Fibroblast of peridontal ligament (primary cell): ENCODE results near the gene DMRTC2.
A peak's percentile ranks its signal among the peaks of the same experiment; 100 is the strongest.
"Not testable (repeated sequence)": the region's sequence is repeated elsewhere in the genome, so short reads cannot be mapped to it uniquely, and the experiment has no call there.

Experiments
- DNase-seq: peaks from one replicate; pipeline ENCODE4 v3.0.0-alpha.2; 2010; ENCODE audit errors: extremely low read depth

DMRTC2 gene

DNA sequence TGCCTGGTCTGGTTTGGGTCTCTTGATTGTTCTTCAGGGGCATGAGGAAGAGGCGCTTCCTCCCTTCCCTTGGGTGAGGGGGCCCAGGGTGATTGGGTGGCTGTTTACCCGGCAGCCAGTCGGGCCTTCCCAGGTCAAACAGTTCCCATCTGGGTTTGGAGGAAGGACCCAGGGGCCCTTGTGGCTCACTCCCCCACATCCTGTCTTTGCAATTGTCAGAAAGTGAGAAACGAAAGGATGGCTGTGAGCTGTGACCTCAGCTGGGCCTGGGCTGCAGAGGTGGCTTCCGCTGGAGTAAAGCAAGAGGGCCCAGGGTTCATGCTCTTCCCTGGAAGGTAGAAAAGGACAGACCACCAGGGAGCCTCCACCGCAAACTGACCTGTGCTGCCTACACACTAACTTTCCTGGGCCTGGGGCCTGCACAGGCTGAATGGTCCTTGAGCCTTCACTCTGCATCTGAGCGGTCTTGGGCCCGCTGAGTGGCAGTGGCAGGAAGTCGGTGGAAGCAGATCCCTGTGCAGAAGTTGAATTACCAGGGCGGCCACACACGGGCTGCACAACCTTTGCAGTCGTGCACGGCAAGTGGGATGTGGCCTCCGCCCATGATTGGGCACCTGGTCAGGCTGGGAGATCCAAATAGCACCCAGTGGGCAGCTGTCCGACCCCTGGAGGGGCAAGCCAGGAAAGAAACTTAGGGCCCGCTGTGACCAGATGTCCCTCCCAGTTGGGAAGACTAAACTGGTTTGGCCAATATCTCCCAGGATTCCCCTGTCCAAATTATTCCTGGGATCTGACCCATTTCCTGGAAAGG is 26.9 kb downstream of the DMRTC2 start:
- no peak for DNase-seq

DNA sequence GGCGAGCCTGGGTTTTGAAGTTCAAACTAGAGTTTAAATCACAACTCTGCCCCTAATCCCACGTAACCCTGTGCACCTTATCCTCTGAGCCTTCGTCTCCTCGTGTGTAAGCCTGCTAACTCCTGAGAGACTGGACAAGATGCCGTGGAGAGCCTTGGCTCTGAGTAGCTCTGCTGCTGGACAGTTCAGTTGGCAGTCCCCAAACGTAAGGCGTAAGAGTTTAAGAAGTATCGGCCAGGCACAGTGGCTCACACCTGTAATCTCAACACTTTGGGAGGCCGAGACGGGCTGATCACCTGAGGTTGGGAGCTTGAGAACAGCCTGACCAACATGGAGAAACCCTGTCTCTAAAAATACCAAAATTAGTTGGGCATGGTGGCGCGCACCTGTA is 27.5 kb downstream of the DMRTC2 start:
- DNase-seq = peak; percentile 25

DNA sequence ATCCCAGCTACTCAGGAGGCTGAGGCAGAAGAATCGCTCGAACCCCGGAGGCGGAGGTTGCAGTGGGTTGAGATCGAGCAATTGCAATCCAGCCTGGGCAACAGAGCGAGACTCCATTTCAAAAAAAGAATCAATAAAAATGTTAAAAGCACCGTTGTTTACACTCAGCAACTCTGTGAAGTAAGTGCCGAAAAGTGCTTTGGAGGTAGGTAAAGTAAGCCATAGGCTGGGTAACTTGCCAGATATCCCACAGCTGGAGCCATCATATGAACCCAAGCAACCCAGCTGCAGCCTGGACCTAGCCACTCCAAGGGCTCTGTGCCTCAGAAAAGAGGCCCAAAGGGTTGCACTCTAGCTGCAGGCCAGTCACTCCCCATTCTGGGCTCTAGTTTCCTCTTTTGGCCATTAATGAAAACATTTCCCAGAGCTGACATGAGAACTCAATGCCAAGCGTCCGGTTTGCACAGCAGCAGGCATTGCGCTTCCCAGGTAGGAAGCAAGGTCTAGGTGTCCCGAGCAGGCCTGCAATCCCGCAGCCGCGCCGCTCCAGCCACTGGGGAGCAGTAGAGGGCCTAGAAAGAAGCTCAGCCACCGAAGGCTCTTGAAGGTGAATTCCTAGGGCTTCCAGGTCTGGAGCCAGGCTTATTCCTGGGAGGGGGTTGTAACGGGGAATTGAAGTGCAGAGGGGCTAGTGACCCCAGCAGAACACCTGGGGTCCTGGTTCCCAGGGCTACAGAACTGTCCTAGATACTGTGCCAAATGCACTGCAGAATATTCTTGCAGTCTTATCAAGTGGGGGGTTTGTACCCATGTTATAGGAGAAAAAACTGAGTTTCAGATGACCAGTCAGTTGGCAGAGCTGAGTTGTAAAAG is 28.2 kb downstream of the DMRTC2 start:
- peak; percentile 44 for DNase-seq

DNA sequence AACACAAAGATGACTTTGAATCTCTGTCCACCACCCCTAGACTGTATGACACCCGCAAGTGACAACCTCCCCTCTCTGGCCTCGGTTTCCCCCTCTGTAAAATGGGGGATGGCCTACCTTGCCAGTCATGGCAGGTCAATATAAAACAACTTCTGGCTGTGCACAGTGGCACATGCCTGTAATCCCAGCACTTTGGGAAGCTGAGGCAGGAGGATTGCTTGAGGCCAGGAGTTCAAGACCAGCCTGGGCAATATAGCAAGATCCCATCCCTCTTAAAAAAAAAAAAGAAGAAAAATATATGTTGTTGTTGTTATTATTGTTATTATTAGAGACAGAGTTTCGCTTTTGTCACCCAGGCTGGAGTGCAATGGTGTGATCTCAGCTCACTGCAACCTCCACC is 31.1 kb downstream of the DMRTC2 start:
- not testable (repeated sequence) for DNase-seq

DNA sequence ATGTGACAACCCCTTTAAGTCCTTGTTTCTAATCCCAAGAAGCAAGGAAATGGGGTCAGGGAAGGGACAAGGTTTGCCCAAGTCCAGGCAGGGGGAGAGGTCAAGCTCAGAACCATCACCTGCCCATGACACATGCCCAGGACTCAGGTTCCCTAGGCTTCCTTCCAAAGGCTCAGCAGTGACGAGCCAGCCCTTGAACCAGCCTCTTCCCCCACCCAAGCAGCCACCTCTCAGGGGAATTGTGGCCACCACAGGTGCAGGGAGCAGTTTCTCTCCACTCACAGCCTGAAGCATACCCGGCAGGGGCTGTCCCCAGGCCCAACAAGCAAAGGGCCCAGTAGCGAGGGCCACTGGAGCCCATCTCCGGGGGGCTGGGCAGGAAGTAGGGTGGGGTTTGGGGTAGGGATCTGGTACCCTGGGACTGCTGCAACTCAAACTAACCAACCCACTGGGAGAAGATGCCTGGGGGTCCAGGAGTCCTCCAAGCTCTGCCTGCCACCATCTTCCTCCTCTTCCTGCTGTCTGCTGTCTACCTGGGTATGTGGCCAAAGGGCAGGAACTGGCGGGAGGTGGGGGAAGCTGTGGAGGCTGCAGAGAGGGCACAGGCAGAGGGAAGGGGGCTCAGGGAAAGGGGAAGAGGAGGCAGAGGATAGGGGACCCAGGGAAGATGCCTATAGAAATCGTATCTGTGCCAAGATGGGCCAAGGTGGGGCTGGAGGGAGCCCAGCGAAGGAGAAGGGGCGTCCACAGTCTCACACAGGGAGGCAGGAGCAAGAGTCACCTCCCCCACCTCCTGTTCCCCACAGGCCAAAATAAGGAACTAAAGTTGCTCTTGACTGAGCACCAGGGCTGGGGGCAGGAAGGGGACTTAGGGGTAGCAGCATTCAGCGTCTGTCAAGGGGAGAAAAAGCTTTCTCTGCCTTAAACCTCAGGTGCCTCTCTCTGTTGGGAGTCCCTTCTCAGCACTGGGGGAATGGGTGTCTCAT is 32.3 kb downstream of the DMRTC2 start, which contains the start of gene CD79A:
Gene CD79A, plus strand, starts transcription at position 433 of the 986 bp plus-strand sequence. Its CDS starts 26 bp downstream, at position 459.
- DNase-seq = no peak

DNA sequence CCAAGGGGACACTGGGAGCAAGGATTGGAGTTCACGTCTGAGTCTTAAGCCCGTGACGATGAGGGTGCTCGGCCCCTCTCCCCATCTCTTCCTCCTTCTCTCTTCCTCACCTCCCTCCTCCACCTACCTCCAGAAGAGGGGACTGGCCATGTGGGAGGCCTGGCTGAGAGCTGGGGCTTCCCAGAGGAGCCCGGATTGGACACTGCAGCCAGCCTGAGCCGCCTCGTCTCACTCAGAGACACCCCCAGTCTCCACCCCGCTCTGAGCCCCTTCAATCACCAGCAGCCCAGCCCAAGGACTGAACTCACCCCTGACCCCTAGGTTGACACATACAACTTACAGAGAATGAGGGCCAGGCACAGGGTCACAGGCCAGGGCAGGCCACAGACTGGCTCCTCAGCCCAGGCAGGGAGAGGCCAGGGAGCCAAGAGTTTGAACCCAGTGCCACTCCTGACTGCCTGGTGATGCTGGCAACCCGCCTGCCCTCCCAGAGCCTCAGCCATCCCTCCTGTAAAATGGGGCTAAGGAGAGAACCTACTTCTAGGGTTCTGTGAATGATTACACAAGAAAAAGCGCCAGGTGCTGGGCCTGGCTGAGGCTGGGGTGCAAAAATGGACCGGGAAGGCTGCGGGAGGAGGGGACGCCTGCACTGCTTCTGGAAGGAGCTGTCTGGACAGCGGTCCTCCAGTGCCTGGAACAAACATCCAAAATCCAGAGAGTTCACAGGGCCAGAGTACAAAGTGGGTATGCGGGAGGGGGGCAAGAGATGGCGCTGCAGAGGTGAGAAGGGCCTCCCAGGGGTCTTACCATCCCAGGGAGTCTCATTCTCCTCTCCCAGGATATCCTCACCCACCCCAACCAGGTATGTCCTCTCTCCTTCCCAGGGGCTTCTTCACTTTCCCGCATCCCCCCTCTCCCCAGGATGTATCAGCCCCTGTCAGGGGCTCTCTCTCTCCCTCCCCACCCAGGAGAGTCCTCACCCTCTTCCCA is 33.4 kb downstream of the DMRTC2 start:
- no peak for DNase-seq

DNA sequence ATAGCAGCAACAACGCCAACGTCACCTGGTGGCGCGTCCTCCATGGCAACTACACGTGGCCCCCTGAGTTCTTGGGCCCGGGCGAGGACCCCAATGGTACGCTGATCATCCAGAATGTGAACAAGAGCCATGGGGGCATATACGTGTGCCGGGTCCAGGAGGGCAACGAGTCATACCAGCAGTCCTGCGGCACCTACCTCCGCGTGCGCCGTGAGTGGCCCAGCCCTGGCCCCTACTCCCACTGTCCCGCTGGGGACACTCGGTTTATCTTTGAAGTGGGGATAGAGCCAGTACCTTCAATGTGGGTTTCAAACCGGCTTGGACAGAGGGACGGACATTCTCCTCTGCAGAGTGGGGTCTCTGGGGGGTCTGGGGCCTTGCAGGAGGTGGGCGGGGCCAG is 34.2 kb downstream of the DMRTC2 start:
- no peak for DNase-seq

DNA sequence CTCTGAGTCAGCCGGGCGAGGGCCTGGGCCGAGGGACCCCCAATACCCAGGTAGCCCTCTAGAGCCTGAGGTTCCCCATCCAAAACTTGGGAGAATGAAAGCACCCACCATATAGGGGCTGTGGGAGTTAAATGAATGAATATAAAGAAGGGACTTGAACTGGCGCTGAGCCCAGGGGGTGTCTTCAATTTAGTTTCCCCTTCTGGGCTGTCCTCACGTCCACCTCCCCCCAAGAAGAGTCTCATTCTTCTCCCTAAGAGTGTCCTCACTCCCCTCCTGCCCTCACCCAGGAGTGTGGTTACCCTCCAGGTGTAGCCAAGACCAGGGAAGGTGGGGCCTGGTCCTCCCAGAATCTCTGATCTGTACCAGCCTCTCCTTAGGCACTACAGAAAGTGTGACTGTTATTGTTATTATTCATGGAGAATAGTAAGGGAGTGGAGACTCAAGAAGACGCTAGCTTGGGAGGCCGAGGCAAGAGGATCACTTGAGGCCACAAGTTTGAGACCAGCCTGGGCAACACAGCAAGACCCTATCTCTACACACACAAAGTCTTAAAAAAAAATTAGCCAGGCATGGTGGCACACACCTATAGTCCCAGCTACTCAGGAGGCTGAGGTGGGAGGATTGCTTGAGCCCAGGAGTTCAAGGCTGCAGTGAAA is 35.0 kb downstream of the DMRTC2 start:
- no peak for DNase-seq

DNA sequence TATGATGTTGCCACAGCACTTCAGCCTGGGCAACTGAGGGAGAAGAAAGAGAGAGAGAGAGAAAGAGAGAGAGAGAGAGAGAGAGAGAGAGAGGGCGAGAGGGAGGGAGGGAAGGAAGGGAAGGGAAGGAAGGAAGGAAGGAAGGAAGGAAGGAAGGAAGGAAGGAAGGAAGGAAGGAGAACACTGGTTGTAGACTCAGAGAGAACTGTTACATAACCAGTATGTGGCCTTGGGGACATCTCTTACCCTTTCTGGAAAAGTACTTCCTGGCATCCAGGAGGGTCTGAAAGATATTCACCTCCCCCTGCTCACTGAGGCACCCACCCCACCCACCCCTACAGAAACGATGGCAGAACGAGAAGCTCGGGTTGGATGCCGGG is 35.5 kb downstream of the DMRTC2 start:
- no peak for DNase-seq

DNA sequence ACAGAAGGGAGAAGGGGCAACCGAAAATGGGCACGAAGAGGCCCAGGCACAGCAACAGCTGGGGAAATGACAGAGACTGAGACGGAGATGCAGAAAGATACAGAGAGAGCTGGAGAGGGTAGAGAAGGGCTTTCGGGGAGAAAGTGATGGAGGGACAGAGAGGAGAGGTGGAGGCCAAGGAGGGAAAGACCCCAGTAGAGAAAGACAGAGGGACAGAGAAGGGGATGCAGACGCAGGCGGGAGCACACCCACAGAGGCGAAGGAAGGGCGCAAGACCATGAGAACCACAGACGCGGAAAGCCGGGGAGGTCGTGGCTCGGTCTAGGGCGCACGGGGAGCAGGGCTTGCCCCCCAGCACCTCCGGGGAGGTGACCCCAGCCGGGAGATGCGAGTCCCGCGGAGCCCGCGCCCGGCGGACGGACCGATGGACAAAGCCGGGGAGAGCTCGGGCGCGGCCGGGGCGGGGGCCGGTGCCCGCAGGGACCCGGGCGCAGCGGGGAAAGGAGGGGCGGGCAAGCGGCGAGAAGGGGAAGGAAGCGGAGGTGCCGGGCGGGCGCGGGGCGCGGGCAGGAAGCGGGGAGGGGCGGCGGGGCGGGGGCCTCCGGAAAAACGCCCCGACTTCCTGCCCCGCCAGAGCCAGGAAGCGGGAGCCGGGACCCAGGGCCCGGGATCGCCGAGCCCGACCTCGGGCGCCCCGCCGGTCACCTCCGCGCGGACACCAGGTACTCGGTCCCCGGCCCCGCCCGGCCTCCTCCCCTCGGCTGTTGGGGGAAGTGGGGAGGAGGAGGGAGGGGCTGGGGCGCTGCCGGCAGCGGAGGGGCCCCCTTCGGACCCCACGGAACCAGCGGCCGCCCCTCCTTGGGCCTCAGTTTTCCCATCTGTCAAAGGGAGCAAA is 38.0 kb downstream of the DMRTC2 start, which contains the start of gene ARHGEF1:
Gene ARHGEF1, plus strand, starts transcription at position 617 of the 895 bp plus-strand sequence. CDS start 4,899 bp downstream, outside the sequence.
- no peak for DNase-seq

DNA sequence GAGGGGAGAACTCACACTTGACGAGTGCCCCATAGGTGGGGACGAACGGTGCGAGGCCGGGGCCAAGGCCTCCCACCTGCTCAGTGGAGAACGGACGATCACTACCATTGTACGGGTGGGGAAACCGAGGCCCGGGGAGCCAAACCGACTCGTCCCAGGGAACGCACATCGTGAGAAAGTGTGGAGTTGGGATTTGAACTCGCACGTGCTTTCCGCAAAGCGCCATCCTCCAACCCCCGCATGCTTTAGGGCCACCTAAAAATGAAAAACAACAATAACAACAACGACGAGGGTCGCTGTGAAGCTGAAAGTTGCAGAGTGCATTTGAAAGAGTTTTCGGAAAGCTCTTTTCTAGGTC is 38.6 kb downstream of the DMRTC2 start:
- no peak for DNase-seq

DNA sequence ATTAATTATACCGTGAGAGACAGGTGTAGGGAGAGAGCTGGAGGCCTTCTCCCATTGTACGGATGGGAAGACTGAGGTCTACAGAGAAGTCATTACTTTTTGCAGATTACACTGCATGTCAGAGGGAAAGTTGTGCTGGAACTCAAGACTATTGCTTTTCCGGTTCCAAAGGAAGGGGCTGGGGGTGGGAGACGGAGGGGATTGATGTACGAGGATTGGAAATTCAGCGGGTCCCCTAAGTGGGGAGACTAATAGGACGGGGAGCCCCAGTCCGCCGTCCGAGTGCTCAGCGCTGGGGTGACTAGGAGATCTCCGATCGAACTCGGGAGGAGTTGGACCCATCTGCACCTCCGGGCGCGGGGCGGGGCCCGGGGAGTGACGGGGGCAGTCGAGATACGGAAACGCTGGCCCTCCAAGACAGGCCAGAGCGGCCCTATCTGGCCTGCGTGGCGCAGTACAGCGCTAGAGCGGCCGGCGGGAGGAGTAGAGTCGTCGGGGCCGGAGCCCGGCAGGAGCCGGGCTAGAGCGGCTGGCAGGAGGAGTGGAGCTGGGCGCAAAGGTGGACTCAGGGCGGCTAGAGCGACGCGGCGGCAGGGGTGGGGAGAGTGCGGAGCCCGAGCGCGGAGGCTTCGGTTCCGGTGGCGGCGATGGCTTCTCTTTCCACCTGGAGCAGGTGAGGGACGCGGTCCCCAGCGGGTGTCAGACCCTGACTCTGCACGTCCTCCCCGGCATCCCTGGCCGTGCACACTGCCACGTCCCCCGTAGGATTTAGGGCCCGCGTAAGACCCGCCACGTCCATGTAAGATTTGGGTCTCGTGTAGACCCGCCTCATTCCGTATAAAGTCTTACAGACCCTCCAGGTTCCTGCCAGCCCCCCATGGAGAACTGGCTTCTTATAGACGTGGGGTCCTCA is 39.2 kb downstream of the DMRTC2 start:
- DNase-seq = peak; percentile 92

DNA sequence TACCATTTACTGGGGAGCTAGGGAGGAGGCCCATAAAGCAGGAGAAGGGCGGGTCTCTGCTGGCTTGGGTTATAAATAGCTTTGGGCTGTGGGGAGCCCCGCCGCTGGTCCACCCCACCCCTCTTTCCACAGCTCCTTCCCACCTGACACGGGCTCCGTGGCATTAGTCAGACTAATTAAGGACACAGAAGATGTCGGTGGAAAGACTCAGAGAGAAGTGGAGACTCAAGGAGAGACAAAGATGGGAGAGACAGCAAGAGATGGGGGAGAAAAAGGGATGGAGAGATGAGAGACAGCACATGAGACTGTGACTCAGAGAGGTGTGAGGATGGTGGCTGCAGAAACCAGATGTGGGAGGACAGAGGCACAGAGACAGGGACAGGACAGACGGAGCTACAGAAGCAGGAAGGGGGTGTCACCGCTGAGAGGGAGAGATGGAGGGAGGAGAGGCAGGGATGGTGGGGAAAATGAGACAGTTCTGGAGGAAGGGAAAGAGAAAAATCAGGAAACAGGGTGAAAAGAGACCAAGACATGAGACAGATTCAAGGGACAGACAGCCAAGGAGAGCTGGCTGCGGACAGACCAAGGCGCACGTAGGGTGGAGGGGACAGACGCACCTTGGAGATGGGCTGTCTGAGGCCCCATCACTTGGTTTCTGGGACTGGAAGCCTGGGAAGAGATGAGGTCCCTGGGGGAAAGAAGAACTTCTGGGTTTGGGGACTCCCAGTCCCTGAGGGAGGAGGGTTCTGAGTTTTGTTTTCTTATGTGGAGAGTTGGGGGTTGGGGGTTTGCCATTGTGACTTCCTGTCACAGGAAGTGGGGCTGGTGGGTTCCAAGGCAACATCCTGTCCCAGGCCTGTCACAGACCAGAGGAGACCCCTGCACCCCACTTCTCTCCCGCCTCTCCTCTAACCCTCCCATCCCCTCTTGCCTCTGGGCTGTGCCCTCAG is 42.2 kb downstream of the DMRTC2 start:
- DNase-seq = no peak

DNA sequence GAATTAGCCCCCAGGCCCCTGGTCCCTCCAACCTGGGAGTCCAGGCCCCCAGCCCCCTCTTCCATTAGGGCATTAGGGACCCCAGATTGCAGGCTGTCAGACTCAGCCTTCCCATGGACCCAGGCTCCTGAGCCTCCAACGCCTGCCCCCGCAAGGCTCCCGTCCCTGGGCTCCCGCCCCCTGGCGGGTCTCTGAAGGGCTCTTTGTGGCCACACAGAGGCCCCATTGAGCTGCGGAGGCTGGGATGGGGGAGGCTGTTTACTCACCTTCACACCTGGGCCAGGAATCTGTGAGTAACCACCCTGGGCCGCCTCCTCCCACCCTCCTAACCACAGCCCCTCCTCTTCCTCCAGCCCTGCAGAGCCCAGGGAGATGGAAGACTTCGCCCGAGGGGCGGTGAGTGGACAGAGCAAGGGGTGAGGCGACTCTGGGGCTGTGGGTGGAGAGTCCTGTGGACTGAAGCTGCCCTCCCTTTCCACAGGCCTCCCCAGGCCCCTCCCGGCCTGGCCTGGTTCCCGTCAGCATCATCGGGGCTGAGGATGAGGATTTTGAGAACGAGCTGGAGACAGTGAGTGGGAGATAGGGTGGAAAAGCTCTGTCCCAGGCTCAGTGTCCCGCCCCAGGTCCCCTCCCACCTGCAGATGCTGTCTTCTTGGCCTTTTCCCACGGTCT is 43.0 kb downstream of the DMRTC2 start:
- no peak for DNase-seq

DNA sequence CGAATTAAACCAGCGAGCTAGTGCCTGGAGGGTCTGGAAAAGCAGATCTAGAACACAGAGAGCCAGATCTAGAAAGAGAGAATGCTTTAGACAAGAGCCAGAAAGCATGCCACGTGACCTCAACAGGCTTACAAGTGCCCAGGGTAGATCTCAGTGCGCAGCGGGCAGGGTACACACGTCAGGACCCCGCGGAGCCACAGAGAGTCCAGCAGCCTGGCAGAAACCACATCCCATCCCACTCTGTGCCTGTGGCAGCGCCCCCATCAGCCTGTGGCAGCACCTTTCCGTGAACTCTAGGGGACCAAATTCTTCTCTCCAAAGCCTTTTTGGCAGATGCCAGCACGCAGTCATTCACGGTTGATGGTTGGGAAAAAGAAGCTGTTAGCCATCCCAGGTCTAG is 44.1 kb downstream of the DMRTC2 start:
- DNase-seq = no peak

DNA sequence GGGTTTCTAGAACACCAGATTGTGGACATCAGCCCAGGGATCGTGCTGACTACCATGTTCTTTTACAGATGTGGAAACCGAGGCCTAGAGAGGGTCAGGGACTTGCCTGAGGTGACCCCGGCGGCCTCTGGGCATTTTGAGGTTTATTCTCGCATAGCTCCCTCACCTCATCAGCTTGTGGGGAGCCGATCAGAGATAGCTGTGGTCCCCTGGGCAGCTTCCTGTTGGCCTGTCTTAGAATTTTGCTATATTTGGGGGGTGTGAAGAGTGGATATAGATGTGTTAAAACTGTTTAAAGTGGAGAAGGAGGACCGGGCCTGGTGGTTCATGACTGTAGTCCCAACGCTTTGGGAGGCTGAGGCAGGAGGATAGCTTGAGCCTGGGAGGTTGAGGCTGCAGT is 45.1 kb downstream of the DMRTC2 start:
- no peak for DNase-seq
